Islet of Langerhans (tissue), 1 donor: ENCODE measurements around the gene KIRREL3.
"Not testable (repeated sequence)": the region's sequence is repeated elsewhere in the genome, so short reads cannot be mapped to it uniquely, and the experiment has no call there.

Source experiments
- FAIRE-seq: peaks from one replicate; lab custom pipeline; 2011; peaks lifted over from hg19 to GRCh38; lab: Jason Lieb, UNC

KIRREL3 gene

DNA sequence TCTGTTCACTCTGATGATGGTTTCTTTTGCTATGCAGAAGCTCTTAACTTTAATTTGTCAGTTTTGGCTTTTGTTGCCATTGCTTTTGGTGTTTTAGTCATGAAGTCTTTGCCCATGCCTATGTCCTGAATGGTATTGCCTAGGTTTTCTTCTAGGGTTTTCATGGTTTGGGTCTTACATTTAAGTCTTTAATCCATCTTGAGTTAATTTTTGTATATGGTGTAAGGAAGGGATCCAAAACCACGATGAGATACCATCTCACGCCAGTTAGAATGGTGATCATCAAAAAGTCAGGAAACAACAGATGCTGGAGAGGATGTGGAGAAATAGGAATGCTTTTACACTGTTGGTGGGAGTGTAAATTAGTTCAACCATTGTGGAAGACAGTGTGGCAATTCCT is 48.0 kb downstream of the KIRREL3 start:
- FAIRE-seq = not testable (repeated sequence)

DNA sequence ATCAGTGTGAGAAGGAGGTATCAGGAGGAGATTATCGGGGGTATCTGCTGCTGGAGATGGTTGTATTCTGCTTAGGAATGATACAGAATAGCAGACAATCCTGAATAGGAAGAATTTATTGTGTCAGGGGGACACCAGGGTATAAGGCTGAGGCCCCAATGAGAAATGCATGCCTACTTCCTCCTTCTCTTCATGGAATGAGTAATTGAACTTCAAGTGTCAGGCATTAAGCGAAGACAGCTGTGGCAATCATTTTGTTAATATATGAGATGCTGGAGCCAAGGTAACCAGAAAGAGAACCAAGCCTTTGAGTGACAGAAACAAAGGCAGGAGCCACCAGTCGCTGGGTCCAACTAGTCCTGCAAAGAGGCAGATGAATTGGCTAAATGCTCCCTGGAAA is 49.1 kb downstream of the KIRREL3 start:
- no peak for FAIRE-seq

DNA sequence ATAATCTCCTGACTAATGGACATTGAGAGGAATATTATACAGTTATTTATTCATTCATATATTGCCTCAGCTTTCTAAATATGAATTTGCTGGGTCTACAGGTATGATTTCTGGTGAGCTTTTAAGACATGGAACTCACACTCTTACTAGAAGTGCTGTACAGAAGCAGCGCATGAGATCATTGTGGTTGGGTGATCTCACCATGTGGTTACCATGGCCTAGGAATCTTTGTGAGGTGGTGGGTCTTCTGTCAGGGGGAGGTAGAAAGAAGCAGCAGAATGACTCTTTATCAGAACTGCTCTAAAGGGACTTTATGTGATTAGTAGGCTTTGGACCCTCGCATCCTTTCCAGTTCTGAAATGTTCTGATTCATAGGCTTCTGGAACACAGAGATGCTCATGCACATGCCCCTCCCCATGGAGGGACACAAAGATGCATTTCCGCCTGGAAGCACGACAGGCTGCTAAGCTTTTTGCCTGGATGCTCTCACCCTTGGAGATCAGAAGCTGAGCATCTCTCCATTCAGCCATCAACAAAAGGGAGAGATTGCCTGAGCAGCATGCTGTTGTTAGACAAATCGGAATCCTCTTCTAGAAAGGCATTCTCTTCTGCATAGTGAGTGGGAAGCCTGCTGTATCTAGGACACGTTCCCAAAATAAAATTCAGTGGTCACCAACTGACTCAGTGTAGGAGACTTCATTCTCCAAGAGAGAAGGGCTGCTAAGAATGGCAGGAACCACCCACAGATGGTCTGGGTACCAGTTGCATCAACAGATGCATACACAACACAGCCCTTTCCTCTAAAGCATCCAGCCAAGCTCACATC is 51.3 kb downstream of the KIRREL3 start:
- FAIRE-seq = no peak

DNA sequence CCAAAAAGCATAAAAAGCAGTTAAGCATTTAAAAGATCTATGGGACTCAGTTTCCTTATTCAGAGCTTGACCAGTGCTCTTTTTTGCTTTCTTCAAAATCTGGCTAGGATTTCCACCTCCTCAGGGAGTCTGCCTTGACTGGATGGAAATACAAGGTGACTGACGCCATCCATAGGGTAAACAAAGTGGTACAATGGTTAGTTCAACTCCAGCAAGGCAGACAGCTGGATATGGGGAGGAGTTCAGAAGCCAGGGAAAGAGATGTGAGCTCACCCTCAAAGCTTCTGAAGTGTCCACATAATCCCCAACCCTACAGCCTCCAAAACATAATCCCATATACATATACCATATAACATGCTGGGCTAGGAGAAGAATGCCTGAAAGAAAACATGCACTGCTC is 52.0 kb downstream of the KIRREL3 start:
- no peak for FAIRE-seq

DNA sequence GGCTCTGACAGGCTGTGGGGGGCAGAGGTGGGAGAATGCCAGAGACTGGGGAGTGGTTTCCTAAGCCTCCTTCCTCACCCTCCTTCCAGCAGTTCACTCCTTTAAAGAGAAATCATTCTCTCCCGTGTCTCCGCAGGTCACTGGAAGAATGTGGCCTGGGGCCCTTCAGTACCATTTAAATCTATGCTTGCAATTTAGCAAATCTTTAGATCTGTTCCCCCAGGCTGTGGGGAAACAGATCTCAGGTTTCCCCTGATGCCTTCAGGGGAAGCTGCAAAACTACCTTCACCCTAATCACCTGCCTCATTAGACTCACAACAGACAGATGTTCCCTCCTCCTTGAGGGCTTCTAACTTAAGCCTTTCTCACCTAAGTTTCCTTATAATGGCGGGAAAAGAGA is 55.3 kb downstream of the KIRREL3 start:
- no peak for FAIRE-seq

DNA sequence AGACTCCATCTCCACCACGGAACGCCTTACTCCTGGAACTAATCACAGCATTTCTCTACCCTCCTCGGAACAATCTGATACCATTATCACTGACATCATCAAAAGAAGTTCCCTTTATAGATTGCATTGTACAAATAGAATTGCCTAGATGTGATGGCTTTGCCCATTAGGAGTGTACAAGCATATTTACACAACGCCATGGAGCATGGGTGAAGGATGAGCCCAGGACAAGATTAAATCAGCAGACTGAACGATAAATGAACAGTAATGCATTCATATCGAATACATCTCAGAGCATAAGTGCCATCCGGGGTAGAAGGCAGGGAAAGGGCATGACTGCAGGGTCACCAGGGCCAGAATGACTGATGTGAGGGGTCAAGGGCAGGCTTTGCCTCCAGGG is 57.3 kb downstream of the KIRREL3 start:
- FAIRE-seq = peak; percentile 89

DNA sequence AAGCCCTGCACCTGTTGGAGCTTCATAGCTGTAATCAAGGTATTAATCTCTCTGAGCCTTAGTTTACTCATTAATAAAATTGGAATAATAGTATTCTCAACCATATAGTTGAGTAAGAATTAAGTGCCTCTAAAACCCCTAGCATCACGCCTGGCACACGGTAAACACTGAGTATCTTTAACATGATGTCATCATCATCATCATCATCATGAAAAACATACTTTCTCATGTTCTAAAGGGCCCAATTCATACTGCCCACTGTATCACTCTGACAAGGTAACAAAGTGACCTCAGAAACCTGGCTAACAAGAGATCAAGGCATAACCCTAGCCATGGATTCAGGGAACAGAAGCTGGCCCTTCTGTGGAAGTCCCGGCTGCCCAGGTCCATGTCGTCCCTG is 58.4 kb downstream of the KIRREL3 start:
- FAIRE-seq = no peak

DNA sequence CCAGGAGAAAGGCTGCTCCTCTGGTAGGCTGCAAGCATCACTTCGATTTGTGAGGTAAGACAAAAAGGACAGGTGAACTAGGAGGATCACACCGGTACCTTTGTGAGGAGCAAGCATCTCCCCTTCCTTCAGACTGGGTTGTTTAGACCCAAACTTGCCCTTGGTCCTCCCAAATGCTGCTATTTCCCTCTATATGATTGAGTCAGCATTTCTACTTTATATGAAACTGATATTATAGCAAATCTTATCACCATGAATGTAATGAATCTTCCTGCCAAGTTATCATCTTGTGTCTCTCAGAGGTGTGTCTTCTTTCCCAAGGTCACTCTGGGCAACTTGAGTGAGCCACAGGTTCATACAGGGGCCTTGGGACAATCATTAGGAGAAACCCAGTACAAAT is 61.0 kb downstream of the KIRREL3 start:
- no peak for FAIRE-seq

DNA sequence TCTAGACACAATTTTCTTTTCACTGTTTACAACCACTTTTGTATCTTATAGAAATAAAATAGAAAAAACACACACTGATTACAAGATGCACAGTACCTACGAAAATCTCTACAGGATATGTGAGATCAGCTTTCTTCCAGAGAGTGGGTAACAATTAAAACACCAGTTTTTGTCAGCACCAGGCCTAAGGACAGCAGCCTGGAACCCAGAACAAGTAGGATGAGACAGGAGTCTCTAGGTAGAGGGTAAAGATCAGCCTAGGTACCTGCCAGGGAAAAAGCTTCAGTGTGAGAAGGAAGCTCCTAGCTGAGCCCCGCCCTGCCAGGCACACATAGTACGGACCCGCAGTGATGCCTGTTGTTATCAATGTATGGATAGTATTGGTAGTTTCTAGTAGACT is 61.9 kb downstream of the KIRREL3 start:
- FAIRE-seq = no peak

DNA sequence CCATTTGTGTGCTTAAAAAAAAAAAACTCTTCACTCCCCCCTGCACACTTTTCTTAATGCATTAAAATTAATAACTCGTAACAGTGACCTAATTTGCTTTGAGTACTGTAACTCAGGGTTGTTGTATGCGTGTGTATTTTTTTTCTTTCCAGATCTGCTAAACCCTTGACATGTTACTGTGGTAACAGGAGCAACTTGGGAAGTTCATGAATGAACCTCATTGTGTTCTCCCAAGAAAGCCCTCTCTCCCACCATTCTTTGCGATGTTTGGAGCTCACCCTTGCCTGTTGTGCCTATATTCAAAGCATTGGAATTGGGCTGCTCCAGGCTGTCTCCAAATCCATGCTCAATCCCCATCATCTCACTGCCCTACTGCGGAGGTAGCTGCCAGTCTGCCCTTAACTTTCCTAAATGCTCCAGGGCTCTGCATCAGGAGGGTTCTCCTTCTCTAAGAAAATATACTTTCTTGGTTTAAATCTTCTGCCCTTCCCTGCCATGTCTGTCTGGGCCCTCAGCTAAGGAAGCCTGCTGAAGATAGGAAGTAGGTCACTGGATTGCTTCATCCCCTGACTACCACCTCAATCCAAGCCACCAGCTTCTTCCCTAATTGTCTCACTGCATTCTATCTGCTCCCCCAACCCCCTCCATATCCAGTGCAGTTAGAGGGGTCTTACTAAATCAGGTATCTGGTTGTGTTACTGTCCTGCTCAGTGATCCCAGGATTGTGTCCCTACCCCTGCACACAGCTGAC is 70.3 kb downstream of the KIRREL3 start:
- FAIRE-seq = peak; percentile 92

DNA sequence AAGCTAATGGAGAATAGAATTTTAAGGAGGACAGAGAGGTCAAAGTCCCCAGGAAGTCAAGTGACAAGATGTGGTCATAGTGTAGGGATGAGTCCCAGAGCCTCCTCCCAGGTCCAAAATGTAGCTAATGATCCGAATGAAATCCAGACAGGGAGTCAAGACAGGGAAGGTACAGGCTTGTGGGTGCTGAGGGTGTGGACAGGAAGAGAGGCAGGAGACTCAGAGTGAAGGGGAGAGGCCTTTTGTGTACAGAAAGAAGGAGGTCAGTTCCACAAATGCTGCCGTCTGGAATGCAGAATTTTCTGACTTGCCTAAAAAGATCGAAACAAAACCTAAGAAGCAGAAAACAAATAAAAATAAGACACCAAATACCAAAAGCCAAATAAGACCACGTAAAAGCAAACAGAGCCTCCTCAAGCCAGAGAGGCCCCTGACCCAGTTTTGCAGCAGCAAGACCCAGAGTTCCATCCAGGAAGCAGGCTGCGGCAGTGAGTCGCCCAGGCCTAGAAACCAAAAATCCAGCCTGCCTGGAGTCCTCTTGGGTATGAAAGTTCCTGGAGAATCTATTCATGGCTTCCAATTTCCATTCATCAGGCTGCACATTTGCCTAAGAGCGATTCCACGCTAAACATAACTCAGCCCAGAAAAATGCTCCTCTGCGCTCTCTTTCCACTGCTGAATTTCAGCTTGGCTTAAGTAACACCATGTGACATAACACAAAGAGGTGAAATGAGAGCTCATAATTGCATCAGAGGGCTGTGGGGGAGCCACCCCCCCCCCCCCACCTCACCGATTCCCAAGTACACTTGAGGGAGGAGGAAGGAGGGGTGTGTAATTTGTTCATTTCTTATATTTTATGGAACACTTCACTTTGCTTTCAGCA is 71.2 kb downstream of the KIRREL3 start:
- FAIRE-seq = no peak

DNA sequence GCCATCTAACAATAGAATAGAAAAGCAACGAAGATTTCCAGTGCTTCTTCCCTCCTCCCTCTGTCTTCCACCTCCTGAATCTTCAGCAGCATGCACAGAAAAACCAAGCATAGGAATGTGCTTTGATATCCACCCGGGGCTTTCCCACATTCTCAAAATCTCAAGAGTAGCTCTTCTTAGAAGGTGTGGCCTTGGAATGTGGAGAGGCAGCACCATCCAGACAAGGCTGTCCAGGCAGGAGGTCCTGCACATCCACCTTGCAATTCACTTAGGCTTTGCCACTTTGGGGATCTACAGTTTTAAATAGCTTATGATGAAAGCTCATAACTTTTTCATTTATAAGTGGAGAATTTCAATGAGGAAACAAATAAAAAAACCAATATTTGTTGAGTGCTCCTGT is 72.9 kb downstream of the KIRREL3 start:
- FAIRE-seq = no peak

DNA sequence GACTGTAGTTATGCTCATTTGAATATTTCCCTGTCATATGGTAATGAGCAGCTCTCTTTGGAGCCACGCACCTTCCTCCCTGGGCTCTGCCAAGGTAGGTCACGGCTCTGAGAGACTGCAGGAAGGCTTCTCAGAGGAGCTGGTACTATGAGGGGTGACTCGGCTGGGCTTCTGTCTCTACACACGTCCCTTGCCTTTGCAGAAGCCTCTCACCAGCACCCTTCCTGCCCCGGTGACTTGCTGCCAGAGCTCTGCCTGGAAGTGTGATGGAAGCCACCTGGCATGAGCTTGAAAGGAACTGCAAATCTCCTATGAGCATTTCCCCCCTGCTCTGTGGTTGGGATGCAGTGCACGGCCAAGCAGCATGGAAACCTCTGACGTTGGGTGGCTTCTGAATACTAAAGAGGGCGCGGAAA is 74.2 kb downstream of the KIRREL3 start:
- no peak for FAIRE-seq

DNA sequence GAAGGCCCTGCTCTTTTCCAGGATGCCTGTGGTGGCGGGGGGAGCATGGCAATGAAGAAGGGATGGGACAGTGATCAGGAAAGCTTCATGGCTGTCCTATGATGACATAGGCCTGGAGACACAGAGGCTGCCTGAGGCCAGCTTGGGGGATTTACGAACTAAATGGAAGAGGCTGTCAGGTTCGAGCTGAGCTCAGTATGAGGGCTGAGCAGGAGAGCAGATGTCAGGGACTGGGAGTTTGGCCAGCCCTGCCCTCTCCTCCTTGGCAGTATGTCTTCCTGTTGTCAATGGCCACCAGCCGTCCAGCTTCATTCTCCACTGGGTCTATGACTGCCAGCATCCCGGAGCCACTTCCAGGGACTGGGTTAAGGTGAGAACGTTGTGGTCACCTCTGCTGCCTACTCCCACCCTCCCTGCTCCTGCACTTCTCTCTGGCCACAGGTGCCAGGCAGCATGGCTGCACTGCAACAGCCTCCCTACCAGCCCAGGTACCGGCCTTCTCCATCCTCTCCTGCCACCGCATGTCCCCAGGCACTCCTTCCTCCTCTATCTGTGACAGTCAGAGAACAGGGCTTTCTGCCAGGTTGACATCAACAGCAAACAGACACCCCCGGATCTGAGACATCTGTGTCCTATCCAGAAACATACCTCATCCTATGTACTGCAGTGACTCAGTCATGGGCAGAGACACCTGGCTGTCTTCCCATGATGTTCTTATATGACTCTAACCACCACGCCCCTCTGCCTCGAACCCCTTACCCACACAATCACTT is 75.1 kb downstream of the KIRREL3 start:
- FAIRE-seq = no peak

DNA sequence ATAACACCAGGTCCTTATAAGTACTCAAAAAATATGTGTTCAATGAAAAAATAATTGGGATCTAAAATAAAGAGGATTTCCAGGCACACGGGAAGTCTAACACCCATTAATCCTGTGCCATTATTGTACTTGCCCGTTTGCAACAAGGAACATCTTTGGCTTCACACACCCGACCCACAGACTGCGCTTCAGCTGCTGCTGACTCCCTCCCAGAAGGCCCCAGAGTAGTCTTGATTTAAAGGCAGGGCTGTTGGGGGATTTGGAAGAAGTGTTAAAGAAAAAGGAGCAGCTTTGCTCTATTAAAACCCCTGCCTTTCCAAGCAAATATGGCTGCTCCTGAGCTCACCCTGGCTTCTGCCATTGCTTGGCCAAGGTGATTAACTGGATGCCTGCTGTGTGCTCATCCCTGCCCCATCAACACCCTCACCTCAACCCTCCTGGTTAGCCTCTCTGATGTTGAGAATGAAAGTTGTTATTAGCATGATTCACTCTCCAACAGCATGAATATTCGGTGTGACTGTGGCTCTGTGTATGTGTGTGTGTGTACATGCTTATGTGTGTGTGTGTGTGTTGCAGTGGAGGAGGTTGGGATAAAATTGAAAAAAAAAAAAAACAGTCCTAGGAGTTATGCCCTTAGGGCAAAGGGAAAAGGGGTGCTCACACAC is 76.1 kb downstream of the KIRREL3 start:
- FAIRE-seq = no peak

DNA sequence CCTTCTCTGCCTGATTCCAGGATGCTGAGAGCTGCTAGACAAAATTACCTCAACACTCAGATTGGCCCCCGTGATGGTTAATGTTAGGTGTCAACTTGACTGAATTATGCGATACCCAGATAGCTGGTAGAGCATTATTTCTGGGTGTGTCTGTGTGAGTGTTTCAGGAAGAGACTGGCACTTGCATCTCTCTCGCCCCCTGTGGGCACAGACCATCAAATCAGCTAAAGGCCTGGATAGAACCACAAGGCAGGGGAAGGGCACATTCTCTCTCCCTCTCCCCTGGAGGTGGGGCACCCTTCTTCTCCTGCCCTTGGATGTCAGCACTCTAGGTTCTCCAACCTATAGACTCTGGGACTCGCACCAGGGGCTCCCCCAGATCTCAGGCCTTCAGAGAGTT is 79.7 kb downstream of the KIRREL3 start:
- no peak for FAIRE-seq

DNA sequence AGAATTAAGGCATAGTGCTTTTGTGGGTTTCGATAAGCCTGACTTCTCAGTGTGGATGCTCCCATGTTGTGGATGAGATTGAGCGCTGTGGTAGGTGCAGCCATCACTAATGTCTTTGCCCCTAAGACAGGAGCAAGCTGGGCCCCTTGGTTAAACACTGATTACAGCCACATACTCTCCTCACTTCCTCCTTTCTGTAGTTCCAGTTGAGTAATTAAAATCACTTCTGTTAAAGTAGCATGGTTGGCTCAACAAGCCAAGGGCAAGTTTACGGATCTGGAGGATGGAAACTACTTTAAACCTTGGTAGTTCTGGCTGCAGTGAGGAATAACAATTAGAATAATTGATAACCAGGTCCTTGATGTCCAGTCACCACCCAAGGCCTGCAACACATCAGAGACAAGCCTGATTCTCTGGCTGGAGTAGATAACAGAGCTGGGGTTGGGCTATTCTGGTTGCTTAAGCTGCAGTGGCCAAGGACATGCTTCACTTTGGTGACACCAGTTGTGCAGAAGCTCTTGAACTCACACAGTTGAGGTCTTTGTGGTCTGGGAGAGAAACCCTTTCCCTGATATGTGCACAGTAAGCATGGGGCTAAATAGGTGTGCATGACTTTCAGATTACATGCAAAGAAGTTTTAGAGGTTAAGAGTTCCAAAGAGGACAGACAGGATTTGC is 81.3 kb downstream of the KIRREL3 start:
- no peak for FAIRE-seq

DNA sequence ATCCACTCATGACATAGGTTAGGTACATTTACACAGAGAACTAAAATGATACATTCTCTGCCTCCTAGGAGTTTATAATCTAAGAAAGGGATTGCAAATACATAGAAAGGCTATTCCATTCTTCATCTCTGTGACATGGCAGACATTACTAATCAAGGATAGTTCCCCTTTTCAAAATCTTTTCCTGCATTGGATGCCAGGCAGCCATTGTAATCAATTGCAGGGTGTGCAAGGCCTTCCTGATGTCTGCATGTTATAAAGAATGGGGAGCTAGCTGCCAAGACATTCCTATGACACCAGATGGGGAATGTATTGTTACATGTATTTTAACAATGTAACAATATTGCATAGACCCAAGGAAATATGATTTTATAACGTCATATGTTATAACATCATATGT is 82.0 kb downstream of the KIRREL3 start:
- no peak for FAIRE-seq

DNA sequence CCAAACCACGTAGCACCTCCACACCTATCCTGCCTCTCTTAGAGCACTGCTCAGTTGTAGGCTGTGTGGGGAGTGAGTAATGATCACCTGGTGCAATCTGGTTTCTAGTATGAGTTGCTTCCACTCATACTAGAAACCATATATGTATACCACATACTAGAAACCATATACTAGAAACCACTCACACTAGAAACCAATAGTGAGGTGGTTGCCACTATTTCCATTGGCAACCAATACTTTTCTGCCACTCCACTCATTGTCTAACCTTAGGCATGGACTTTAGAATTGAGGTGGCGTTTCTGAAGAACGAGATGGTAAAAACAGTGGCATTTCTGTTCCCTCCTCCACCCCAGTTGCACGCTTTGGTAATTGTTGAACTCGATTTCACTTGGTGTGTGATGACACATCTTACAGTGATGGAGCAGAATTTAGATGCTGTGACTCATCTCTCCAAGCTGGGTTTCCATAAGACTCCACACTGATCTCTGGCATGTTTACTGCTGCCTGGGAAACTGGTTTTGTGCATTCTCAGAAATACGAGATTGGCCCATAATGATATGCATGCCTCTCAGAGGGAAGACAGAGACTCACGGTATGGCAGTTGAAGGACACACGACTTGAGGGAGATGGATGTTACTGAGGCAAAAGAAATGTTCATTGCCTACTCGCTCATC is 82.9 kb downstream of the KIRREL3 start:
- no peak for FAIRE-seq

DNA sequence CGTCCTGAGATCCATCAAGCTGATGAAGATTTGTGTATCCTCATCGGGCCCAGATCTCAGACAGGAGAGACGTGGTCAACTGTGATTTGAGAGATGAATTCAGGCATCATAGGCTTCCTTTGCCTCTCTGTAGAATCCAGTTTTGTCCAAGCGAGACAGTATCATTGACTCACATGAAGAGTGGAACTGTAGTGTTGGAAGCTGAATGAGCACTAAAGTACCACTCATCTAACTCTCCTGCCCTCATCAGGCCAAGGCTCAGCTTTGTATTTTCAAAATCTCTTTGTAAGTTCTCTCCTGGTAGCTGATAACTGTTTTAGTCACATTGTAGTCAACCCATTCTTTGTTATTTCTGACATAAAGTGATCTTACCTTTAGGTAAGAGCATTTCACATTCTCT is 85.1 kb downstream of the KIRREL3 start:
- FAIRE-seq = no peak
